ENCODE data around the gene RPS26. TPM values are rescaled to one million over a fixed set of nuclear protein-coding genes. Genes with fewer than 3 reads are reported as not detected.

The RPS26 gene
- total and polyA plus RNA-seq, 9 of the 15 experiments (the other 6 are each of a cell fraction or from before 2014, with no cell fraction given) = 70.2 to 1,589 (median 852) TPM

DNA sequence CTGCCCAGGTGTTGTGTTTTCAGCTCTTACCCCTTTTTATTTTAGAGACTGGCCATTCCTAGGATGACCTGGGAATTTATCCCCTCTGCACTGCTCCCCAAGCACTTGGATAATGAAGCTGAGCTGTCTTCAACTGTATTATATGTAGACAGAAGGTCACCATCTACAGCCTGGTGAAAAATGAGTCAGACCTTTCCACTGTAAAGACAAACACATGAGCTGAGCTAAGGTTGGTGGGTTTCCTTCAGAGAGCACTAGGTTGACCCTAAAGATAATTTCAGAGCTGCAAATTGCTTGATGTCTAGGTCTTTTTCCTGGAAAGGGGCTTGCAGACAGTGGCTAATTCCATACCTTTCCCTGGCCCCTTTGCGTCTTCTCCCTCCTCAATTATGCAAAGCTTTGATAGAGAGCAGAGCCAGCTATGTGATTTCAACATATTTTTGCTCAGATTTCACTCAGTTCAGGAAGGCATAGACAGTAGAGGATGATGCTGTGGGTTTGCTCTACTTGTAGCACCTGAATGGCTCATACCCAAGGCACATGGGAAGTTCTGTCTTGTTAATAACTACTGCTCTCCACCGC lies 30.1 kb upstream of the RPS26 start:
- no peak overlapping the region for H3K4me3 ChIP-seq
- no peak overlapping the region for H3K9ac ChIP-seq (ENCODE audit: insufficient read depth in 1 of 2, low read depth in 2 of 2, low read length in 2 of 2)
- H3K27ac ChIP-seq (ENCODE audit: extremely low read depth, low read depth, low read length) = no peak overlapping the region
- POLR2A ChIA-PET = interaction anchor here (0.7 to 3.7 kb wide), 2 partner anchors 9 to 93 kb away, joined by 3 to 28 read pairs; partner anchors contain the start of genes IKZF4 and PA2G4
- no peak for DNase-seq (ENCODE audit: extremely low read depth in 1 of 4, low spot score in 3 of 4)
- no peaks in the 10 kb centered on the region for H3K9me3 ChIP-seq (replicated peaks; ENCODE audit: control insufficient read depth, insufficient read depth, low read depth, low read length)
- H3K9me1 ChIP-seq (ENCODE audit: control insufficient read depth, insufficient read depth, low read length) = no peaks in the 10 kb centered on the region
- H3K79me2 ChIP-seq (ENCODE audit: control insufficient read depth, insufficient read depth, low read length) = no peaks in the 10 kb centered on the region
- H3K36me3 ChIP-seq (ENCODE audit: control insufficient read depth, insufficient read depth, low read length) = no peaks in the 10 kb centered on the region
- H3K27me3 ChIP-seq (ENCODE audit: control insufficient read depth in 2 of 2, insufficient read depth in 2 of 2, low read length in 2 of 2) = no peaks in the 10 kb centered on the region
- no peak for ATAC-seq
- intact Hi-C loops (cut with micrococcal nuclease) (no loop called here), in situ Hi-C loops (cut with MboI) (no loop called here)
- H3K4me2 ChIP-seq (ENCODE audit: insufficient read depth, low read length) = no peak overlapping the region
- H4K20me1 ChIP-seq (replicated peaks; ENCODE audit: control insufficient read depth, insufficient read depth, low read length) = no peaks in the 10 kb centered on the region
- H3K4me1 ChIP-seq (replicated peaks in 1 of 2; ENCODE audit: control insufficient read depth in 2 of 2, insufficient read depth in 2 of 2, low read length in 2 of 2) = peaks cover 7 to 32% of the 10 kb centered on the region in 2 experiments
- H2AFZ ChIP-seq (ENCODE audit: low read depth, low read length) = no peak overlapping the region
- CTCF ChIA-PET (ENCODE audit: low intra/inter-chr PET ratio) = no interaction called here
- FAIRE-seq = no peak
- TF ChIP-seq FUS (optimal IDR thresholded peaks at IDR 0.05; ENCODE audit: low read depth, low read length) = no peak
- TF ChIP-seq, protein P1, sequence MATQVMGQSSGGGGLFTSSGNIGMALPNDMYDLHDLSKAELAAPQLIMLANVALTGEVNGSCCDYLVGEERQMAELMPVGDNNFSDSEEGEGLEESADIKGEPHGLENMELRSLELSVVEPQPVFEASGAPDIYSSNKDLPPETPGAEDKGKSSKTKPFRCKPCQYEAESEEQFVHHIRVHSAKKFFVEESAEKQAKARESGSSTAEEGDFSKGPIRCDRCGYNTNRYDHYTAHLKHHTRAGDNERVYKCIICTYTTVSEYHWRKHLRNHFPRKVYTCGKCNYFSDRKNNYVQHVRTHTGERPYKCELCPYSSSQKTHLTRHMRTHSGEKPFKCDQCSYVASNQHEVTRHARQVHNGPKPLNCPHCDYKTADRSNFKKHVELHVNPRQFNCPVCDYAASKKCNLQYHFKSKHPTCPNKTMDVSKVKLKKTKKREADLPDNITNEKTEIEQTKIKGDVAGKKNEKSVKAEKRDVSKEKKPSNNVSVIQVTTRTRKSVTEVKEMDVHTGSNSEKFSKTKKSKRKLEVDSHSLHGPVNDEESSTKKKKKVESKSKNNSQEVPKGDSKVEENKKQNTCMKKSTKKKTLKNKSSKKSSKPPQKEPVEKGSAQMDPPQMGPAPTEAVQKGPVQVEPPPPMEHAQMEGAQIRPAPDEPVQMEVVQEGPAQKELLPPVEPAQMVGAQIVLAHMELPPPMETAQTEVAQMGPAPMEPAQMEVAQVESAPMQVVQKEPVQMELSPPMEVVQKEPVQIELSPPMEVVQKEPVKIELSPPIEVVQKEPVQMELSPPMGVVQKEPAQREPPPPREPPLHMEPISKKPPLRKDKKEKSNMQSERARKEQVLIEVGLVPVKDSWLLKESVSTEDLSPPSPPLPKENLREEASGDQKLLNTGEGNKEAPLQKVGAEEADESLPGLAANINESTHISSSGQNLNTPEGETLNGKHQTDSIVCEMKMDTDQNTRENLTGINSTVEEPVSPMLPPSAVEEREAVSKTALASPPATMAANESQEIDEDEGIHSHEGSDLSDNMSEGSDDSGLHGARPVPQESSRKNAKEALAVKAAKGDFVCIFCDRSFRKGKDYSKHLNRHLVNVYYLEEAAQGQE (IDR thresholded peaks at IDR 0.05; ENCODE audit: borderline replicate concordance) = no peak
- TF ChIP-seq, protein P1 (CRISPR knock-in tag; IDR thresholded peaks at IDR 0.05; ENCODE audit: low read depth) = no peak
- TF ChIP-seq NCOA4 (IDR thresholded peaks at IDR 0.05; ENCODE audit: partially characterized antibody) = no peak
- TF ChIP-seq GTF2F1 (IDR thresholded peaks at IDR 0.05; ENCODE audit: low read depth, low read length) = no peak
- TF ChIP-seq, protein P2, sequence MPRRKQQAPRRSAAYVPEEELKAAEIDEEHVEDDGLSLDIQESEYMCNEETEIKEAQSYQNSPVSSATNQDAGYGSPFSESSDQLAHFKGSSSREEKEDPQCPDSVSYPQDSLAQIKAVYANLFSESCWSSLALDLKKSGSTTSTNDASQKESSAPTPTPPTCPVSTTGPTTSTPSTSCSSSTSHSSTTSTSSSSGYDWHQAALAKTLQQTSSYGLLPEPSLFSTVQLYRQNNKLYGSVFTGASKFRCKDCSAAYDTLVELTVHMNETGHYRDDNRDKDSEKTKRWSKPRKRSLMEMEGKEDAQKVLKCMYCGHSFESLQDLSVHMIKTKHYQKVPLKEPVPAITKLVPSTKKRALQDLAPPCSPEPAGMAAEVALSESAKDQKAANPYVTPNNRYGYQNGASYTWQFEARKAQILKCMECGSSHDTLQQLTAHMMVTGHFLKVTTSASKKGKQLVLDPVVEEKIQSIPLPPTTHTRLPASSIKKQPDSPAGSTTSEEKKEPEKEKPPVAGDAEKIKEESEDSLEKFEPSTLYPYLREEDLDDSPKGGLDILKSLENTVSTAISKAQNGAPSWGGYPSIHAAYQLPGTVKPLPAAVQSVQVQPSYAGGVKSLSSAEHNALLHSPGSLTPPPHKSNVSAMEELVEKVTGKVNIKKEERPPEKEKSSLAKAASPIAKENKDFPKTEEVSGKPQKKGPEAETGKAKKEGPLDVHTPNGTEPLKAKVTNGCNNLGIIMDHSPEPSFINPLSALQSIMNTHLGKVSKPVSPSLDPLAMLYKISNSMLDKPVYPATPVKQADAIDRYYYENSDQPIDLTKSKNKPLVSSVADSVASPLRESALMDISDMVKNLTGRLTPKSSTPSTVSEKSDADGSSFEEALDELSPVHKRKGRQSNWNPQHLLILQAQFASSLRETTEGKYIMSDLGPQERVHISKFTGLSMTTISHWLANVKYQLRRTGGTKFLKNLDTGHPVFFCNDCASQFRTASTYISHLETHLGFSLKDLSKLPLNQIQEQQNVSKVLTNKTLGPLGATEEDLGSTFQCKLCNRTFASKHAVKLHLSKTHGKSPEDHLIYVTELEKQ (CRISPR knock-in tag; IDR thresholded peaks at IDR 0.05) = no peak
- TF ChIP-seq STAG1 (CRISPR knock-in tag; IDR thresholded peaks at IDR 0.05; ENCODE audit: borderline replicate concordance) = no peak
- WGBS (ENCODE audit: insufficient coverage, low coverage, missing lambda C conversion rate) = 75% methylated on average over 2 of the region's 2 CpGs
- BruUV-seq (replicated peaks) = no TSS peak
